Lower leg skin (tissue), 4 donors: ENCODE results near the gene DND1. TPM values are rescaled to one million over a fixed set of nuclear protein-coding genes. Genes with fewer than 3 reads are reported as not detected.
A peak's percentile ranks its signal among the peaks of the same experiment; 100 is the strongest.

Experiments
- DNase-seq, 2 donors: peaks; one replicate each; pipeline ENCODE4 v3.0.0-alpha.2; 2019; ENCODE audit warnings: low spot score in 2 of 2
- H3K4me3 ChIP-seq: fragments of 200-600 bp; sonication (generic); 2 replicates; pipeline ENCODE4 v1.5.1; 2017; ENCODE audit warnings: mild to moderate bottlenecking, low read depth; ENCODE audit not compliant: poor library complexity, severe bottlenecking
- CTCF ChIP-seq, 3 donors: fragments of 450-650 bp; IDR thresholded peaks; one replicate each; pipeline ENCODE4 v1.5.1; 2016; ENCODE audit warnings: antibody characterized with exemption in 3 of 3, mild to moderate bottlenecking in 3 of 3, moderate library complexity in 2 of 3
- POLR2A ChIP-seq, 2 donors: fragments of 450-650 bp; IDR thresholded peaks; one replicate each; pipeline ENCODE4 v1.6.1; 2016 to 2017; ENCODE audit warnings: antibody characterized with exemption in 2 of 2, mild to moderate bottlenecking in 1 of 2, moderate library complexity in 1 of 2
- WGBS, 2 donors: methylation state at CpG; one replicate each; pipeline ENCODE4 v1.1.5; 2018; 5-methylcytosine and 5-hydroxymethylcytosine counted together
- intact Hi-C: fragments of 100-400 bp; cut with DNase I; formaldehyde crosslinking; loops from one replicate; pipeline ENCODE4 v1.15.0; 2023; ENCODE audit warnings: low total_unique reads
- total RNA-seq, 4 donors: library from RNA; depleted of rRNA; stranded (reverse); fragments of >200 nt; gene quantifications; one replicate each; pipeline ENCODE4 v1.1.0, GENCODE V29; 2016

Gene DND1
- total RNA-seq, 4 donors from 2014 or later, result 0.49 to 0.94 (median 0.69) TPM

DNA sequence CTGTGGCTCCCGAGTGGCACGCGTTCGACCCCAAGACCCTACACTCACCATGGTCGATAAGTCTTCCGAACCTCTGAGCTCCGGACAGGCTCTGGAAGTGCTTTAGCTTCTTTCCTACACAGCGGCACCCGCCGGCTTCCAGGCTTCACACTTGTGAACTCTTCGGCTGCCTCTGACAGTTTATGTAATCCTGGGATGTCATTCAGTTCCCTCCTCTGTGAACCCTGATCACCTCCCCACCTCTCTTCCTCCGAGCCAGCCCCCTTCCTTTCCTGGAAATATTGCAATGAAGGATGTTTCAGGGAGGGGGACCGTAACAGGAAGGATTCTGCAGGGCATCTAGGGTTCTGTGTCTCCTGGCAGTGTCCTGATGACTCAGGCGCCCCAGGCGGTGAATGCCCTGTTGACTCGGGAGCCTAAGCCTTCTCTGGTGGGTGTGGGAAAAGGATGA lies 40.3 kb downstream of the DND1 start, which contains the start of gene CD14:
Gene CD14, minus strand, starts transcription at position 155 of the 451 bp plus-strand sequence. Its CDS starts 104 bp downstream, at position 51.
- intact Hi-C loops, result loop anchor here (10.0 kb wide), 2 partner anchors 68 to 268 kb away; partner anchors contain the start of genes APBB3, SLC35A4 and SLC4A9
- H3K4me3 ChIP-seq, result peak within 1 kb of the TSS; percentile 23
- WGBS, 2 donors, result 2% methylated on average over 16 of the region's 16 CpGs
- peak; percentile 65 to 92 for DNase-seq
- TF ChIP-seq CTCF (IDR thresholded peaks at IDR 0.05) (no peak), POLR2A (IDR thresholded peaks at IDR 0.05) (no peak)

DNA sequence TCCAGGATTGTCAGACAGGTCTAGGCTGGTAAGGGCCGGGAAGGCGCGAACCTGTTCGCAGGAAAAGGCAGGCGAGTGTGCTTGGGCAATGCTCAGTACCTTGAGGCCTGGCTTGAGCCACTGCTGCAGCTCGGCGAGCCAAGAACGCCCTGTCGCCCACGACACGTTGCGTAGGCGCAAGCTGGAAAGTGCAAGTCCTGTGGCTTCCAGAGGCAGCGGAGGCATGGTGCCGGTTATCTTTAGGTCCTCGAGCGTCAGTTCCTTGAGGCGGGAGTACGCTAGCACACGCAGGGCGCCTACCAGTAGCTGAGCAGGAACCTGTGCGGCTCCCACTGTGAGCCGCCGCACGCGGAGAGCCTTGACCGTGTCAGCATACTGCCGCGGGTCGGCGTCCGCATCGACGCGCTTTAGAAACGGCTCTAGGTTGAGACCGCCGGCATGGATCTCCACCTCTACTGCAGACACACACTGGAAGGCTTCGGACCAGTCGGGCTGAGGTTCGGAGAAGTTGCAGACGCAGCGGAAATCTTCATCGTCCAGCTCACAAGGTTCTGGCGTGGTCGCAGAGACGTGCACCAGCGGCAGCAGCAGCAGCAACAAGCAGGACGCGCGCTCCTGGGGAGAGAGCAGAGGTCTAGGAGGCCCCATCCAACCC lies 40.9 kb downstream of the DND1 start:
- intact Hi-C loops, result loop anchor here (10.0 kb wide), 2 partner anchors 68 to 268 kb away; partner anchors contain the start of genes APBB3, SLC35A4 and SLC4A9
- 0 to 3% methylated on average over 22 to 43 of the region's 51 CpGs for WGBS, 2 donors
- TF ChIP-seq POLR2A (IDR thresholded peaks at IDR 0.05), result no peak
- no peak for TF ChIP-seq CTCF (IDR thresholded peaks at IDR 0.05)
- peak in 1 of 2 donors; percentile 89 for DNase-seq
- H3K4me3 ChIP-seq, result peak overlapping the region; percentile 23

DNA sequence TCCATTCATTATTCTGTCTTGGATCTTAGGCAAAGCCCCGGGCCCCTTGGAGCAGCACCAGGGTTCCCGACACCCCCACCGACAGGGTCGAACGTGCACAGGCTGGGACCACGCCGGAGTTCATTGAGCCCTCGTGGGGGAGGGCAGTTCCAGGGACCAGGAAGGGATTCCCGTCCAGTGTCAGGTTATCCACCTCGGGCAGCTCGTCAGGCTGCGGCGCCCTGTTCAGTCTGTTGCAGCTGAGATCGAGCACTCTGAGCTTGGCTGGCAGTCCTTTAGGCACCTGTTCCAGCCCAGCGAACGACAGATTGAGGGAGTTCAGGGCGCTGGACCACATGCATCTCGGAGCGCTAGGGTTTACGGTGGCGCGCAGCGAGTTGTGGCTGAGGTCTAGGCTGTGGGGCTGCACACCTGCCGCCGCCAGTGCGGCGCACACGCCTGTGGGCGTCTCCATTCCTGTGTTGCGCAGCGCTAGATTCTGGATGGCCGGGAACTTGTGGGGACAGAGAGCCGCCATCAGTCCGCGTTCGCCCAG lies 41.5 kb downstream of the DND1 start:
- TF ChIP-seq CTCF (IDR thresholded peaks at IDR 0.05) (no peak), POLR2A (IDR thresholded peaks at IDR 0.05) (no peak)
- DNase-seq, result no peak
- WGBS, 2 donors, result 10 to 18% methylated on average over 28 to 31 of the region's 36 CpGs
- intact Hi-C loops, result loop anchor here (10.0 kb wide), 2 partner anchors 67 to 267 kb away; partner anchors contain the start of genes APBB3, SLC35A4 and SLC4A9
- peak overlapping the region; percentile 23 for H3K4me3 ChIP-seq

DNA sequence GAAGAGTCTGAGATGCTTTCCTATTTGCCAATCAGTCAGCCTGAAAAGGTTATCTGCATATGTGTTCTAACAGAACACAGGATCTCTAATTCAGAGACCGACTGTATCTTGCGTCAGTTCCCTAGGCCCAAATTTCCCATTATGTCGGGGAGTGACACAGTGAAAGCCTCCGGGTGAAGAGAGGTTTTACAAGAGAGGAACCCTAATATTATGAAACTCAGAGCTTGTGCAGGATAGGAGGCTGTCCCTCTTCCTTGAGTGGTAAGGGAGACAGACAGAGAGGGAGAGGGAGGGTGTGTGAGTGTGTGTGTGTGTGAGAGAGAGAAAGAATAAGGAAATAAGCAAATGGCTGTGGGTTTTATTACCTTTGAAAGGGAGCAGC lies 42.3 kb downstream of the DND1 start:
- 79 to 91% methylated on average over 4 of the region's 4 CpGs for WGBS, 2 donors
- intact Hi-C loops, result loop anchor here (10.0 kb wide), 2 partner anchors 66 to 266 kb away; partner anchors contain the start of genes APBB3, SLC35A4 and SLC4A9
- DNase-seq, result no peak
- TF ChIP-seq CTCF (IDR thresholded peaks at IDR 0.05), result no peak
- TF ChIP-seq POLR2A (IDR thresholded peaks at IDR 0.05), result no peak
- no peak overlapping the region for H3K4me3 ChIP-seq

- WGBS, 2 donors, result 32 to 58% methylated on average over 2 of the region's 2 CpGs
- DNase-seq, result no peak
- no peak overlapping the region for H3K4me3 ChIP-seq
- intact Hi-C loops, result loop anchor here (10.0 kb wide), 2 partner anchors 66 to 266 kb away; partner anchors contain the start of genes APBB3, SLC35A4 and SLC4A9
- TF ChIP-seq CTCF (IDR thresholded peaks at IDR 0.05) (no peak), POLR2A (IDR thresholded peaks at IDR 0.05) (no peak)
Measured at GRCh38 chr5:140630292-140631035, 42.9 kb downstream of the DND1 start.
